Activated CD4-positive, alpha-beta memory T cell treated with anti-CD3 and anti-CD28 coated beads, Interleukin-2, amount 10 ng/mL, durations not matched to agents 7 days and 5 days (primary cell): ENCODE results near the gene TM9SF4. TPM values are rescaled to one million over a fixed set of nuclear protein-coding genes. Genes with fewer than 3 reads are reported as not detected.

Experiments used
- CTCF ChIA-PET: fragments of 350-600 bp; sonication (Branson Sonifier 250); formaldehyde crosslinking; loops from one replicate; lab custom pipeline; 2021; ENCODE audit warnings: antibody characterized with exemption, inconsistent platforms; lab: Charles Lee
- POLR2A ChIA-PET: fragments of 350-600 bp; sonication (Branson Sonifier 250); formaldehyde crosslinking; loops from one replicate; lab custom pipeline; 2021; ENCODE audit warnings: antibody characterized with exemption; lab: Charles Lee
- DNase-seq: peaks from one replicate; pipeline ENCODE4 v3.0.0-alpha.2; 2020
- H3K27ac Mint-ChIP-seq: one replicate; pipeline ENCODE4 v1.8.0; 2021; ENCODE audit warnings: mild to moderate bottlenecking, mixed read lengths
- H3K27me3 Mint-ChIP-seq: one replicate; pipeline ENCODE4 v1.8.0; 2021; ENCODE audit warnings: mixed read lengths
- H3K36me3 Mint-ChIP-seq: one replicate; pipeline ENCODE4 v1.8.0; 2021; ENCODE audit warnings: low read depth, mixed read lengths
- H3K4me1 Mint-ChIP-seq: one replicate; pipeline ENCODE4 v1.8.0; 2021; ENCODE audit warnings: mixed read lengths
- H3K4me3 Mint-ChIP-seq: one replicate; pipeline ENCODE4 v1.8.0; 2021; ENCODE audit warnings: mild to moderate bottlenecking, mixed read lengths
- H3K9me3 Mint-ChIP-seq: one replicate; pipeline ENCODE4 v1.8.0; 2021; ENCODE audit warnings: mixed read lengths
- total RNA-seq, 2 experiments: library from RNA; stranded (reverse); gene quantifications; one replicate each; pipeline ENCODE4 v1.2.3, GENCODE V29; 2021

Gene TM9SF4
- total RNA-seq, 2 experiments from 2014 or later: 37.6 to 38.6 TPM

DNA sequence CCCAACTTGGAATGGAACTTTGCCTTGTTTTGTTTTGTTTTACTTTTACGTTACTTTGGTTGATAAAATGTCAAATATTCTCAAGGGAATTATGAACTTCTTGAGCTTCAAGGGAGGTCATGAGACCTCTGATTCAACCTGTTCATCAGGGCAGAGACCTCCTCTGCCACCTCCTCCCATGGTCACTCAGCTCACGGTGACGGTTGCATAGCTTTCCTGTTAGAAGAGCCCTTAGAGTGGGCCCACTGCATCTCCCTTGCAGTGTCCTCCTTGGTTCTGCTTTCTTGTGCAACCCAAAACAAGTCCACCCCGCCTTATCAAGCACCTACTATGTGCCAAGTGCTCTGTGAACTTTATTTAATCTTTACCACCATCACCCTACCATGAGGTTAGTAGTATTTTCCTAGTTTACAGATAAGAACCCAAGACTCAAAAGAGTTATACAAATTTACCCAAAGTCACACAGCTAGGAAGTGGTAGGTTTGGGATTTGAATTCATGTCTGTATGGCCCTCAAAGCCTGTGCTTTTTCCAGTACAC is 15.5 kb downstream of the TM9SF4 start:
- no peak for DNase-seq
- no peak overlapping the region for H3K4me3 Mint-ChIP-seq
- H3K4me1 Mint-ChIP-seq: no peaks in the 10 kb centered on the region
- peaks cover 18% of the 10 kb centered on the region for H3K36me3 Mint-ChIP-seq
- POLR2A ChIA-PET: no interaction called here
- CTCF ChIA-PET: no interaction called here
- no peaks in the 10 kb centered on the region for H3K27me3 Mint-ChIP-seq
- no peaks in the 10 kb centered on the region for H3K9me3 Mint-ChIP-seq
- H3K27ac Mint-ChIP-seq: no peak overlapping the region

DNA sequence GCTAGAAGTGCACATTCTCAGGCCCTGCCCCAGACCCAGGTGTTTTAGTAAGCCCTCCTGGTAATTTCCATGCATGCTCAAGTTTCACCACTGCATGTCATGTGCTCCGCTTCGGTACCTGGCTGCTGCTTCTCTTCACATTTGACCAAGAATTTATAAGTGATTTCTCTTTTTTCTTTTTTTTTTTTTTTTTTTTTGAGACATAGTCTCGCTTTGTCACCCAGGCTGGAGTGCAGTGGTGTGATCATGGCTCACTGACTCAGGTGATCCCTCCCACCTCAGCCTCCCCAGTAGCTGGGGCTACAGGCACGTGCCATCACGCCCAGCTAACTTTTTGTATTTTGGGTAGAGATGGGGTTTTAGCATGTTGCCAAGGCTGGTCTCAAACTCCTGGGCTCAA is 16.0 kb downstream of the TM9SF4 start:
- no peak for DNase-seq
- no peaks in the 10 kb centered on the region for H3K27me3 Mint-ChIP-seq
- H3K9me3 Mint-ChIP-seq: no peaks in the 10 kb centered on the region
- ChIA-PET CTCF (no interaction called here), POLR2A (no interaction called here)
- H3K36me3 Mint-ChIP-seq: peaks cover 18% of the 10 kb centered on the region
- no peaks in the 10 kb centered on the region for H3K4me1 Mint-ChIP-seq
- no peak overlapping the region for H3K27ac Mint-ChIP-seq
- H3K4me3 Mint-ChIP-seq: no peak overlapping the region

DNA sequence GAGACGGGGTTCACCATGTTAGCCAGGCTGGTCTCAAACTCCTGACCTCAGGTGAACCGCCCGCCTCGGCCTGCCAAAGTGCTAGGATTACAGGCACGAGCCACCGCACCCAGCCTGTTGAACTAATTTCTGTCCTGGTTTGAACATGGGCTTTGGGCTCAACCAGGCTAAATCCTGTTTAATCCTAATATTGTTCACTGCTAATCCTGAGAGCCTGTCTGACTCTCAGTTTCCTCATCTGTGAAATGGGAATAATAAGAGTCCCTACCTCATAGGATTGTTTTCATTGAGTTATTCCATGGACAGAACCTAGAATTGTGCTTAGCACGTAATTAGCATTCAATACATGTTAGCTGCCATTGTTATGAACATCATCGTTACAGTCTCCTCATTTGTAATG is 17.4 kb downstream of the TM9SF4 start:
- H3K9me3 Mint-ChIP-seq: no peaks in the 10 kb centered on the region
- ChIA-PET POLR2A (no interaction called here), CTCF (no interaction called here)
- DNase-seq: no peak
- H3K27ac Mint-ChIP-seq: no peak overlapping the region
- peaks cover 3% of the 10 kb centered on the region for H3K4me1 Mint-ChIP-seq
- no peak overlapping the region for H3K4me3 Mint-ChIP-seq
- H3K27me3 Mint-ChIP-seq: no peaks in the 10 kb centered on the region
- peaks cover 18% of the 10 kb centered on the region for H3K36me3 Mint-ChIP-seq

DNA sequence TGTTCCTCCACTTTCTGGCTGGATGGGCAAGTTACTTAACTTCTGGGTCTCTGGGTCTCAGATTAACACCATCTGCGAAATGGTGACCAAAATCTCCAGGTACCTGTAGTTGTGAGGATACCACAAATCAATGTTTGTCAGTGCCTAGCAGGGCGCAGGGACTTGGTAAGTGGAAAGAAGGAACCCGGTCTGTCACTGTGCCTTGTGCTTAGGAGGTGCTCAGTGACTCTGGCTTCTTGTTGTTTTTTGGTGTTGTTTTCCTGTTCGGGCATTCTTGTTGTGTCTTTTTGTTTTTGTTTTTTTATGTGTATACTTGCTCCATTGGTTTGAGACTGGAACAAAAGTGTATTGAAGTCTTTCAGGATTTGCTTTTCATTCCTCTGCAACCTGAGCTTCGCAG is 17.8 kb downstream of the TM9SF4 start:
- H3K27me3 Mint-ChIP-seq: no peaks in the 10 kb centered on the region
- POLR2A ChIA-PET: no interaction called here
- H3K27ac Mint-ChIP-seq: no peak overlapping the region
- no peaks in the 10 kb centered on the region for H3K9me3 Mint-ChIP-seq
- H3K4me1 Mint-ChIP-seq: peaks cover 3% of the 10 kb centered on the region
- CTCF ChIA-PET: no interaction called here
- no peak overlapping the region for H3K4me3 Mint-ChIP-seq
- DNase-seq: no peak
- peaks cover 19% of the 10 kb centered on the region for H3K36me3 Mint-ChIP-seq

DNA sequence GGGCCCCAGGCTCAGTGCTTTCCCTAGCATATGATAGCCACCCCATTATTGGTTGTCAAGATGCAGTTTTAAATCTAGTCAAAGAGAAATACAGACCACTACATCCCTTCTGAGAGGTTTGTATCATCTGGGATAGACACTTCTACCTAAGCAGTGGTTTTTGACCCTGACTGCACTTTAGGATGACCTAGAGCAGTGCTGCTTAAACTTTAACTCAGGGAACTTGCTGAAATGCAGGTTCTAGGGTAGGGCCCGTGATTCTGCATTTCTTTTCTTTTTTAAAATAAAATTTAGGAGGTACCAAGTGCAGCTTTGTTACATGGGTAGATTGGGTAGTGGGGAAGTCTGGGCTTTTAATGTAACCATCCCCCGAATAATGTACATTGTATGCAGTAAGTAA is 18.7 kb downstream of the TM9SF4 start:
- CTCF ChIA-PET: interaction anchor here (1.4 kb wide), 1 partner anchor 18 kb away, joined by 4 read pairs; the partner anchor contains the start of gene TM9SF4
- Mint-ChIP-seq H3K27ac (no peak overlapping the region), H3K9me3 (no peaks in the 10 kb centered on the region), H3K36me3 (peaks cover 18% of the 10 kb centered on the region), H3K4me1 (peaks cover 7% of the 10 kb centered on the region), H3K27me3 (no peaks in the 10 kb centered on the region), H3K4me3 (no peak overlapping the region)
- POLR2A ChIA-PET: no interaction called here
- DNase-seq: no peak

DNA sequence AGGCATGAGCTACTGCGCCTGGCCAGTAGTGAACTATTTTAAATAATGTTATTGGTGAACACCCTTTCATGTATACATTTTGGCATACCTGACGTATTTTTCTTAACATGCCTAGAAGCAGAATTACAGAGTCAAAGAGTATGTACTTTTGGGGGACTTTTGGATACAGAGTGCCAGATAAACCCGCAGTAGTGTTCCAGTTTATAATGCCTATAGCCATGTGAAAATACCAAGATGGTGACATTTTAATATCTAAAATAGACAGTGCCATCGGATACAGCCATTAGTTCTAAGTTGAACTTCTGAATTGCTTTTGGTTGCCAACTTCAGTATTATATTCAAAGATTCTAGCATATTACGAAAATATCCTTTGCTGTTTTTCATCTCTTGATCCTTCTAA is 20.3 kb downstream of the TM9SF4 start:
- Mint-ChIP-seq H3K4me3 (no peak overlapping the region), H3K4me1 (peaks cover 7% of the 10 kb centered on the region), H3K36me3 (peaks cover 17% of the 10 kb centered on the region), H3K27ac (no peak overlapping the region), H3K9me3 (no peaks in the 10 kb centered on the region), H3K27me3 (no peaks in the 10 kb centered on the region)
- ChIA-PET CTCF (no interaction called here), POLR2A (no interaction called here)
- DNase-seq: no peak

DNA sequence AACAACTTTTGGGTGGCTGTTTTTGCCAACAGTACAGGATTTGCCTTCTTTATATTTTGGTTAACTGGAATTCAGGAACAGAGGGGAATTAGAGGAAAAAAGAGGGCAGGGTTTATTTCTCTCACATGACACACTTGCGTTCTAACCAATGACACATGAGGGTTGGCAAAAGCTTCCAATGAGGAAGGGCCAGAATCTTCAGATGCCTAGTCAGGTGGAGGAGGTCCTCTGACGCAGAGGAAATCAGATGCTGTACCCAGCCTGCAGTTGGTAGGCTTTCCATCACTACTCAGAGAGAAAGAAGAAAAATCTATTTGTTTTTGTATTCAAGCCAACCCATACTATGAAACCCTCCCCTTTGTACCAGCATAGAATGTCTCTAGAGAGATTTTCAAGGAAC is 20.8 kb downstream of the TM9SF4 start:
- peaks cover 17% of the 10 kb centered on the region for H3K36me3 Mint-ChIP-seq
- ChIA-PET POLR2A (no interaction called here), CTCF (no interaction called here)
- no peak overlapping the region for H3K27ac Mint-ChIP-seq
- H3K4me1 Mint-ChIP-seq: peaks cover 7% of the 10 kb centered on the region
- no peaks in the 10 kb centered on the region for H3K9me3 Mint-ChIP-seq
- no peaks in the 10 kb centered on the region for H3K27me3 Mint-ChIP-seq
- DNase-seq: no peak
- H3K4me3 Mint-ChIP-seq: no peak overlapping the region

DNA sequence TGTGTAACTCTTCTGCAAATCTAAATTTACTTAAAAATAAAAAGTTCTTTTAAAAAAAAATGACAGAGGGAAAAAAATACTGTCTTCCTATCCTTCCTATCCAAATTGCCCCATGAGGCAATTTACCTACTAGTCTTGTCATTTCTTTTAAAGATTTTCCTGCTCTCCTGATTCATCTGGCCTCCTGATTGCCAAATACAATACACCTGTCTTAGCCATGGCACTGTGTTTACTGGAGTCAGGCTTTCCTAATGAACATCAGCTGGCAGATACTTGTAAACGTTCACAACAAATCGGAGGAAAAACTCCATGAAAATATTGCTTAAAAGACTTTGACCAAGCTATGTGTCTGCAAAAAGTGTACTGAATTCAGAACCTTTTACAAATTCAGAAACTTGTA is 21.5 kb downstream of the TM9SF4 start:
- CTCF ChIA-PET: no interaction called here
- DNase-seq: no peak
- H3K27me3 Mint-ChIP-seq: no peaks in the 10 kb centered on the region
- H3K4me1 Mint-ChIP-seq: peaks cover 7% of the 10 kb centered on the region
- H3K36me3 Mint-ChIP-seq: peaks cover 16% of the 10 kb centered on the region
- H3K4me3 Mint-ChIP-seq: no peak overlapping the region
- no peaks in the 10 kb centered on the region for H3K9me3 Mint-ChIP-seq
- POLR2A ChIA-PET: no interaction called here
- H3K27ac Mint-ChIP-seq: no peak overlapping the region

DNA sequence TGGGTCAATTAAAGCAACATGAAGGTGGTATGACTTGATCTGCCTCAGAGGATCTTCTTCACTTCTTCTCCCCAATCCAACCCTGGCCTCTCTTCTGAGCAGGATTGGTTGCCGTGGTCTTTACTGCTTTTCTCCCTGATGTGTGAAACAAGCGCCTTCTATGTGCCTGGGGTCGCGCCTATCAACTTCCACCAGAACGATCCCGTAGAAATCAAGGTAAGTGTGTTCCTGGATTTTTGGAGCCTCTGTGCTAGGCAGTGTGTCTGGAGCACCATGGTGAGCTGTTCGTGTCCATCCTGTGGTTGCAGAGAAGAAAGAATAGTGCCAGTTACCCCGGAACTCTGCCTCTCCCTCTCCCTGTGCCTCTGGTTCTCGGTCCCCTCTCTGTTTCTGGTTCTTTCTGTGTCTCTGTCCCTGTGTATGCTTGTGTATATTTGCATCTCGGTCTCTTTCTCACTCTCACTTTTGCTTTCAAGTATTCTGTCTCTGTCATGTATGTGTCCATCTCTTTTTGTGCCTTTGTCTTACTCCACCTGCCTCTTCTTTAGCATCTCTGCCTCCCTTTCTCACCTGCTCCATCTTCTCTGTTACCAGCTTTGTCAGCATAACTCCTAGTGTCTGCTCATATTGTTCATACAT is 23.5 kb downstream of the TM9SF4 start:
- no peak for DNase-seq
- no peaks in the 10 kb centered on the region for H3K27me3 Mint-ChIP-seq
- H3K27ac Mint-ChIP-seq: no peak overlapping the region
- H3K4me3 Mint-ChIP-seq: no peak overlapping the region
- peaks cover 7% of the 10 kb centered on the region for H3K4me1 Mint-ChIP-seq
- ChIA-PET POLR2A (interaction anchor here (1.2 kb wide), 1 partner anchor 20 kb away, joined by 4 read pairs; no protein-coding TSS in a partner anchor), CTCF (no interaction called here)
- H3K9me3 Mint-ChIP-seq: no peaks in the 10 kb centered on the region
- peaks cover 14% of the 10 kb centered on the region for H3K36me3 Mint-ChIP-seq

DNA sequence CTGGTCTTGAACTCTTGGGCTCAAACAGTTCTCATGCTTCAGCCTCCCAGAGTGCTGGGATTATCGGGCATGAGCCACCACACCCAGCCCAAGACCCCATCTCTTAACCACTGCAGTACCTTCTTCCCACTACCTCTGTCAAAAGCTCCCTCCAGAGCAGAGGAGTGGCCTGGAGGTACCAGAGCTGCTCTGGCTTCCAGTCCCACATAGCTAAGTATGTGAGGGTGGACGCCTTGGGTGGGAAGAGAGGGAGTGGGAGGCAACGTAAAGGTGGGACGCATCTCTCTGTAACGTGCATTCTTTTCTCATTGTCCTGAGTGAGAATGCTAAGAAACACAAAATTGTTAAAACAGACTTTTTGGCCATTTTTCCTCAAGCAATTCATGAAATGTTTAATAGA is 24.5 kb downstream of the TM9SF4 start:
- no peak for DNase-seq
- ChIA-PET POLR2A (no interaction called here), CTCF (no interaction called here)
- Mint-ChIP-seq H3K36me3 (peaks cover 19% of the 10 kb centered on the region), H3K4me3 (no peak overlapping the region), H3K27me3 (no peaks in the 10 kb centered on the region), H3K9me3 (no peaks in the 10 kb centered on the region), H3K4me1 (peaks cover 7% of the 10 kb centered on the region), H3K27ac (no peak overlapping the region)

DNA sequence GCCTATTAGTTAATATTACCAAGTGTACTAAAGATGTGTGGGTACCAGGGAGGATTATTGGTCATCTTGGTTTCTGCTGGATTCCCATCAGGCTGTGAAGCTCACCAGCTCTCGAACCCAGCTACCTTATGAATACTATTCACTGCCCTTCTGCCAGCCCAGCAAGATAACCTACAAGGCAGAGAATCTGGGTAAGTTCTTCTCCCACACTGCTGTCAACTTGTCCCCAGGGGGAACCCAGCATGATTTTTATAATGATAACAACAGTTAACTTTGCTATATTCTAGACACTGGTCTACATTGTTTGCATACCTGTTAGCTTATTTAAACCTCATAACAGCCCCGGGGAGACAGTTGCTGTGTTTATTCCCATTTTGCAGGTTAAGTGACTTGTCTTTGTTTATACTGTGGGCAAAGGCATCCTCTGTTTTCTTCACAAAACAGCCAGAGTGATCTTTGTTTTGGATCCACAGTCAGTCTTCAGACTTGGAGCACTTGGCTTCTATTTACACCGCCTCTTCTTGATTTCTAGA is 26.5 kb downstream of the TM9SF4 start:
- Mint-ChIP-seq H3K4me1 (peaks cover 7% of the 10 kb centered on the region), H3K27me3 (no peaks in the 10 kb centered on the region), H3K4me3 (no peak overlapping the region), H3K9me3 (no peaks in the 10 kb centered on the region), H3K27ac (no peak overlapping the region), H3K36me3 (peaks cover 36% of the 10 kb centered on the region)
- no peak for DNase-seq
- ChIA-PET POLR2A (no interaction called here), CTCF (no interaction called here)

DNA sequence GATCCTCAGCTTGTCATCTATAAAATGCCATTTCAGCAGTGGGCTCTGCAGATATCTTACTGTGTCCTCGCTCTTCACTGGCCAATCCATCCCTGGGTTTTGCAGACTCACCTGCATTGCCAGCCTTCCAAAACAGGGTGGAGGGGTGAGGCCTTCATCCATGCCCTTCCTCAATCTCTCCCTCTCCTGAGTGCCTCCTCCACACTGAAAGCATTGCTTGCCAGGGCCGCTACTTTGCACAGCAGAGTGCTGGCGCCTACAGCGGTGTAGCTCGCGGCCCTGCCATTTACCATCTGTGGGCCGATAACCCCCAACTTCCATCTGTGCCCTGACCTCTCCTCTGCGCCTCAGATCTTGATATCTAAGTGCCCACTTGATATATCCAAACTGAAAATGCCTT is 29.4 kb downstream of the TM9SF4 start:
- CTCF ChIA-PET: no interaction called here
- no peaks in the 10 kb centered on the region for H3K4me1 Mint-ChIP-seq
- H3K27me3 Mint-ChIP-seq: no peaks in the 10 kb centered on the region
- H3K27ac Mint-ChIP-seq: no peak overlapping the region
- no peak for DNase-seq
- POLR2A ChIA-PET: no interaction called here
- peaks cover 52% of the 10 kb centered on the region for H3K36me3 Mint-ChIP-seq
- H3K4me3 Mint-ChIP-seq: no peak overlapping the region
- no peaks in the 10 kb centered on the region for H3K9me3 Mint-ChIP-seq

DNA sequence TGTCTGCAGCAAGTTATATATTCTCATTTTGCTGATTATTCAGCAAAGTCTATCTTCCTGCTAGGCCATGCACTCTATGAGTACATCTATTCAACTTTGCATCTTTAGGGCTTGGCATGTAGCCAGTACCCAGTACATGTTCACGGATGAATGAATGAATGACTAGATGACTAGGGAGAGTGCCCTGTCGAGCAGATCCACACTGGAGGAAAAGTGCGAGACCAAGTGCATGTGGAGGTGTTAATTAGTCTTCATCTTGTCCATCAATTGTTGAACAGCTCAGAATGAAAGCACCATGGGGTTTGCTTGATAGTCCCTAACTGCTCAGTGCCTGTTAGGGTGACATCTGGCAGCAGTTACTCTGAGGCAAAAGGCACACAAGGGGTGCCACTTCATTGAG is 30.4 kb downstream of the TM9SF4 start:
- H3K36me3 Mint-ChIP-seq: peaks cover 60% of the 10 kb centered on the region
- H3K4me3 Mint-ChIP-seq: no peak overlapping the region
- H3K27me3 Mint-ChIP-seq: no peaks in the 10 kb centered on the region
- POLR2A ChIA-PET: no interaction called here
- no peaks in the 10 kb centered on the region for H3K9me3 Mint-ChIP-seq
- DNase-seq: no peak
- H3K27ac Mint-ChIP-seq: no peak overlapping the region
- no peaks in the 10 kb centered on the region for H3K4me1 Mint-ChIP-seq
- CTCF ChIA-PET: no interaction called here

DNA sequence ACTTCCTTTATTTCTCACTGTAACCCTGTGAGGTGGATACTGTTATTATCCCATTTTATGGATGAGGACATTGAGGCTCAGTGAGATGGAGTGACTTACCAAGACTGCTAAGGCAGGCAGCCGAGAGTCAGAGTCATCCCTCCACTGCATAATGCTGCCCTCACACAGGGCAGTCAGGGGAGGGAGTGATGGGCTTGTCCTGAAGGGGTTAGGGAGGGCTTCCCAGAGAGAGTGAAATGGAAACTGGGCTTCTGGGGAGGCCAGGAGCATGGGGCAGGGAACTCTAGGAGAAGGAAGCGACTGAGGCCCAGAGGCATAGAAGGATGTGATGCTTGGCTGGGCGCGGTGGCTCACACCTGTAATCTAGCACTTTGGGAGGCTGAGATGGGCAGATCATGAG is 31.1 kb downstream of the TM9SF4 start:
- no peaks in the 10 kb centered on the region for H3K4me1 Mint-ChIP-seq
- CTCF ChIA-PET: no interaction called here
- no peak overlapping the region for H3K27ac Mint-ChIP-seq
- no peak for DNase-seq
- no peaks in the 10 kb centered on the region for H3K9me3 Mint-ChIP-seq
- H3K27me3 Mint-ChIP-seq: no peaks in the 10 kb centered on the region
- POLR2A ChIA-PET: no interaction called here
- no peak overlapping the region for H3K4me3 Mint-ChIP-seq
- H3K36me3 Mint-ChIP-seq: peaks cover 66% of the 10 kb centered on the region
